GM21367 (cell line): ENCODE results near the gene GUCY1B1.

Experiments
- ATAC-seq: cut with Tn5 transposase; IDR thresholded peaks from one replicate; pipeline ENCODE4 v1.9.1; 2021; ENCODE audit not compliant: unreplicated experiment

GUCY1B1 gene

DNA sequence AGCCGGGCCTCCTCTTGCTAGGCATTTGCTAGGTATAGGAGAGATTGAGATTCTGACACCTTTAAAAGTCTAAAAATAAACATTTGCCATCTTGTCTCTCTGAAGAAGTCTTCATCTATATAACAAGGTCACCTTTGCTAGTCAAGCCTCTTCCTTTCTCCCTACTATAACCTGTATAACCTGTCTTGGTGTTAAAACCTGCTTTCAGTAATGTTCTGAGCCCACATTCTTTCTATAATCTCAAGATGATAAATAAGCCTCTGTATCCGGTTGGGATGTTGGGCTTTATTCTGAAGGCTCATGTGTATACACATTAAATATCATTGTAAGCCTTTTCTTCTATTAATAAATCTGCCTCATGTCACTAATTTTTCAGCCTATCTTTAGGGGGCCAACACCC, 97.1 kb downstream of the GUCY1B1 start:
- ATAC-seq: no peak
